CD4-positive, alpha-beta T cell (primary cell): ENCODE measurements around the gene NPPA. TPM values are rescaled to one million over a fixed set of nuclear protein-coding genes. Genes with fewer than 3 reads are reported as not detected.

ENCODE experiments used
- ATAC-seq: fragments of 200-7000 bp; cut with Tn5 transposase; one replicate; pipeline ENCODE4 v1.10.0; 2022; ENCODE audit warnings: mild to moderate bottlenecking; ENCODE audit not compliant: poor library complexity
- CTCF ChIA-PET: fragments of 350-600 bp; sonication (Branson Sonifier 250); formaldehyde crosslinking; loops from one replicate; lab custom pipeline; 2021; ENCODE audit warnings: antibody characterized with exemption, inconsistent platforms; lab: Charles Lee
- POLR2A ChIA-PET: fragments of 350-600 bp; sonication (Branson Sonifier 250); formaldehyde crosslinking; loops from one replicate; lab custom pipeline; 2021; ENCODE audit warnings: antibody characterized with exemption, inconsistent platforms; lab: Charles Lee
- DNase-seq, 14 experiments: peaks; one replicate each; pipeline ENCODE4 v3.0.0-alpha.2; 2013 to 2020; ENCODE audit warnings: mixed read lengths in 2 of 14
- H3K27ac ChIP-seq, 2 donors: one replicate each; pipeline versions ENCODE4 v1.5.1 to v1.7.0; 2013; ENCODE audit warnings: low read length in 2 of 2, low read depth in 1 of 2, mild to moderate bottlenecking in 1 of 2
- H3K27me3 ChIP-seq, 2 experiments: 1 replicate in 1 of 2; 2 replicates in 1 of 2; pipeline versions ENCODE4 v1.6.1 to v1.7.0; 2013; ENCODE audit warnings: low read length in 2 of 2, control low read depth in 1 of 2, mild to moderate bottlenecking in 1 of 2, moderate library complexity in 1 of 2; ENCODE audit not compliant: insufficient read depth in 2 of 2, control insufficient read depth in 1 of 2
- H3K36me3 ChIP-seq: one replicate; pipeline ENCODE4 v1.6.1; 2013; ENCODE audit warnings: low read length, control low read depth; ENCODE audit not compliant: insufficient read depth
- H3K4me1 ChIP-seq: one replicate; pipeline ENCODE4 v1.6.1; 2013; ENCODE audit warnings: low read length, control low read depth; ENCODE audit not compliant: insufficient read depth
- H3K4me3 ChIP-seq: one replicate; pipeline ENCODE4 v1.5.1; 2013; ENCODE audit warnings: mild to moderate bottlenecking, low read length, moderate library complexity
- H3K9me3 ChIP-seq, 2 experiments: 1 replicate in 1 of 2; 2 replicates in 1 of 2; pipeline versions ENCODE4 v1.6.1 to v1.7.0; 2013; ENCODE audit warnings: low read length in 2 of 2, mild to moderate bottlenecking in 2 of 2, control low read depth in 1 of 2, moderate library complexity in 1 of 2; ENCODE audit not compliant: control insufficient read depth in 1 of 2, insufficient read depth in 1 of 2
- H3K27ac Mint-ChIP-seq: one replicate; pipeline ENCODE4 v1.8.0; 2020; ENCODE audit warnings: mixed read lengths
- H3K27me3 Mint-ChIP-seq: one replicate; pipeline ENCODE4 v1.8.0; 2021; ENCODE audit warnings: mixed read lengths
- H3K36me3 Mint-ChIP-seq: one replicate; pipeline ENCODE4 v1.8.0; 2021; ENCODE audit warnings: low read depth, mixed read lengths
- H3K4me1 Mint-ChIP-seq: one replicate; pipeline ENCODE4 v1.8.0; 2021; ENCODE audit warnings: low read depth, mixed read lengths
- H3K4me3 Mint-ChIP-seq: one replicate; pipeline ENCODE4 v1.8.0; 2020; ENCODE audit warnings: mild to moderate bottlenecking, mixed read lengths
- H3K9me3 Mint-ChIP-seq: one replicate; pipeline ENCODE4 v1.8.0; 2020; ENCODE audit warnings: mixed read lengths
- CTCF ChIP-seq: fragments of 200-600 bp; IDR thresholded peaks from one replicate; pipeline ENCODE4 v1.8.0; 2022; ENCODE audit warnings: antibody characterized with exemption, mild to moderate bottlenecking
- intact Hi-C, 2 experiments: fragments of 100-400 bp; cut with DNase I in 1 of 2; cut with micrococcal nuclease in 1 of 2; formaldehyde crosslinking; loops; one replicate each; pipeline versions ENCODE4 v1.15.1 to v1.9.0; 2023 to 2025; cut with DNase I, micrococcal nuclease
- total RNA-seq, 174 experiments: library from RNA in 2 of 174; stranded (reverse) in 2 of 174; gene quantifications; one replicate each; pipeline ENCODE4 v1.2.3 and lab custom pipeline; 2021 to 2026

NPPA gene
- total RNA-seq, 2 experiments from 2014 or later, result not detected

GRCh38 chr1:11839727-11840705 is 7.6 kb downstream of the NPPA start:
- Histone ChIP-seq H3K27ac (no peak overlapping the region), H3K4me1 (peaks cover 4% of the 10 kb centered on the region), H3K4me3 (no peak overlapping the region), H3K9me3 (no peaks in the 10 kb centered on the region), H3K36me3 (peaks cover 60% of the 10 kb centered on the region), H3K27me3 (no peaks in the 10 kb centered on the region)
- CTCF ChIA-PET, result no interaction called here
- Mint-ChIP-seq H3K9me3 (no peaks in the 10 kb centered on the region), H3K27me3 (no peaks in the 10 kb centered on the region), H3K4me1 (peaks cover 5% of the 10 kb centered on the region), H3K4me3 (no peak overlapping the region), H3K27ac (no peak overlapping the region), H3K36me3 (peaks cover 73% of the 10 kb centered on the region)
- no peak for TF ChIP-seq CTCF
- DNase-seq (no peak), ATAC-seq (no peak)
- intact Hi-C loops, result loop anchor here (2.0 to 5.0 kb wide), 5 partner anchors 67 to 392 kb away; partner anchors contain the start of genes MFN2 (in 1 of the 2) and VPS13D (in 1 of the 2)
- POLR2A ChIA-PET, result interaction anchor here (5.3 kb wide), 1 partner anchor 68 kb away, joined by 35 read pairs; no protein-coding TSS in a partner anchor

GRCh38 chr1:11838349-11839272 is 9.0 kb downstream of the NPPA start:
- no peak overlapping the region for H3K27ac ChIP-seq
- H3K9me3 ChIP-seq, result no peaks in the 10 kb centered on the region
- intact Hi-C loops, result loop anchor here (1.0 to 5.0 kb wide), 9 partner anchors 56 to 394 kb away; partner anchors contain the start of genes MFN2 (in 1 of the 2) and VPS13D (in 1 of the 2)
- H3K36me3 ChIP-seq, result peaks cover 68% of the 10 kb centered on the region
- peaks cover 4% of the 10 kb centered on the region for H3K4me1 ChIP-seq
- H3K4me1 Mint-ChIP-seq, result peaks cover 5% of the 10 kb centered on the region
- DNase-seq (peak; percentile 55 to 84 (median 70)), ATAC-seq (peak; percentile 98)
- H3K27me3 ChIP-seq, result no peaks in the 10 kb centered on the region
- no peak overlapping the region for H3K4me3 Mint-ChIP-seq
- no peak overlapping the region for H3K27ac Mint-ChIP-seq
- TF ChIP-seq CTCF, result peak; percentile 99
- no peaks in the 10 kb centered on the region for H3K27me3 Mint-ChIP-seq
- no peaks in the 10 kb centered on the region for H3K9me3 Mint-ChIP-seq
- POLR2A ChIA-PET, result interaction anchor here (0.9 to 5.3 kb wide), 2 partner anchors 33 to 70 kb away, joined by 3 to 35 read pairs; partner anchors contain the start of genes CLCN6 and MTHFR
- no peak overlapping the region for H3K4me3 ChIP-seq
- peaks cover 82% of the 10 kb centered on the region for H3K36me3 Mint-ChIP-seq
- CTCF ChIA-PET, result interaction anchor here (0.7 to 1.4 kb wide), 3 partner anchors 33 to 72 kb away, joined by 3 to 15 read pairs (median 7); partner anchors contain the start of genes CLCN6 and MTHFR
